IMR-90 (cell line): Measurements from ENCODE around the gene IKBKE. TPM values are rescaled to one million over a fixed set of nuclear protein-coding genes. Genes with fewer than 3 reads are reported as not detected.

ENCODE experiments used
- ATAC-seq: fragments of 200-7000 bp; cut with Tn5 transposase; 2 replicates; pipeline ENCODE4 v1.9.1; 2020; ENCODE audit warnings: low read depth, mild to moderate bottlenecking, moderate library complexity
- BruUV-seq: library from RNA; stranded (reverse); fragments of 400-500 nt; replicated peaks from 2 replicates; lab custom pipeline; 2021; lab: Mats Ljungman, UMichigan
- CTCF ChIA-PET: fragments of 300-600 bp; formaldehyde crosslinking; extraction: SDS; loops from one replicate; lab custom pipeline; 2021; ENCODE audit warnings: antibody characterized with exemption; lab: Yijun Ruan, JAX
- POLR2A ChIA-PET: fragments of 300-600 bp; sonication (Branson Sonifier 250); formaldehyde crosslinking; loops from one replicate; lab custom pipeline; 2022; ENCODE audit warnings: antibody characterized with exemption; ENCODE audit not compliant: unreplicated experiment; lab: Charles Lee
- DNase-seq: peaks from one replicate; pipeline ENCODE4 v3.0.0; 2013
- H2AFZ ChIP-seq: replicated peaks from 2 replicates; pipeline ENCODE3; 2013; ENCODE audit warnings: low read length, mild to moderate bottlenecking; ENCODE audit not compliant: poor library complexity
- H2AK5ac ChIP-seq: 2 replicates; pipeline ENCODE4 v1.6.1; 2013; ENCODE audit warnings: low read depth, low read length, inconsistent platforms
- H2AK9ac ChIP-seq: replicated peaks from 2 replicates; pipeline ENCODE3; 2013; ENCODE audit warnings: mild to moderate bottlenecking, low read depth, low read length, moderate library complexity; ENCODE audit not compliant: poor library complexity
- H2BK120ac ChIP-seq: 2 replicates; pipeline ENCODE4 v1.6.1; 2013; ENCODE audit warnings: low read depth, low read length, inconsistent platforms
- H2BK15ac ChIP-seq: 3 replicates; pipeline ENCODE4 v1.6.1; 2013; ENCODE audit warnings: low read depth, low read length, inconsistent platforms
- H2BK20ac ChIP-seq: 2 replicates; pipeline ENCODE4 v1.6.1; 2013; ENCODE audit warnings: low read depth, mild to moderate bottlenecking, inconsistent platforms, low read length, moderate library complexity
- H2BK5ac ChIP-seq: 2 replicates; pipeline ENCODE4 v1.6.1; 2013; ENCODE audit warnings: mild to moderate bottlenecking, low read depth, low read length, inconsistent platforms; ENCODE audit not compliant: poor library complexity, severe bottlenecking
- H3K14ac ChIP-seq: replicated peaks from 2 replicates; pipeline ENCODE4 v1.6.1; 2013; ENCODE audit warnings: low read depth, low read length, inconsistent platforms
- H3K18ac ChIP-seq: 2 replicates; pipeline ENCODE4 v1.6.1; 2013; ENCODE audit warnings: low read depth, low read length, control low read depth
- H3K23ac ChIP-seq: 2 replicates; pipeline ENCODE4 v1.6.1; 2013; ENCODE audit warnings: low read depth, low read length, inconsistent platforms
- H3K27ac ChIP-seq: 2 replicates; pipeline ENCODE4 v1.5.1; 2013; ENCODE audit warnings: mild to moderate bottlenecking, control low read depth, low read length; ENCODE audit not compliant: insufficient read depth
- H3K27me3 ChIP-seq: 2 replicates; pipeline ENCODE4 v1.6.1; 2013; ENCODE audit warnings: low read length; ENCODE audit not compliant: control insufficient read depth, insufficient read depth
- H3K36me3 ChIP-seq: 2 replicates; pipeline ENCODE4 v1.6.1; 2013; ENCODE audit warnings: low read length, mixed read lengths; ENCODE audit not compliant: control insufficient read depth, insufficient read depth
- H3K4ac ChIP-seq: 2 replicates; pipeline ENCODE4 v1.6.1; 2013; ENCODE audit warnings: low read depth, low read length, inconsistent platforms
- H3K4me1 ChIP-seq: 2 replicates; pipeline ENCODE4 v1.6.1; 2013; ENCODE audit warnings: low read length, mixed read lengths; ENCODE audit not compliant: control insufficient read depth, insufficient read depth
- H3K4me2 ChIP-seq: 2 replicates; pipeline ENCODE4 v1.6.1; 2013; ENCODE audit warnings: low read depth, mild to moderate bottlenecking, control low read depth, low read length, moderate library complexity
- H3K4me3 ChIP-seq: 2 replicates; pipeline ENCODE4 v1.5.1; 2013; ENCODE audit warnings: low read depth, mild to moderate bottlenecking, control low read depth, low read length, moderate library complexity; ENCODE audit not compliant: insufficient read depth
- H3K56ac ChIP-seq: 2 replicates; pipeline ENCODE4 v1.6.1; 2013; ENCODE audit warnings: low read length, inconsistent platforms; ENCODE audit not compliant: insufficient read depth; ENCODE audit errors: extremely low read depth
- H3K79me1 ChIP-seq, 2 experiments: 2 replicates each; pipeline ENCODE4 v1.6.1; 2013; ENCODE audit warnings: low read length in 2 of 2, inconsistent platforms in 1 of 2, low read depth in 1 of 2
- H3K9ac ChIP-seq: 2 replicates; pipeline ENCODE4 v1.6.1; 2013; ENCODE audit warnings: low read depth, low read length, control low read depth
- H3K9me1 ChIP-seq: 2 replicates; pipeline ENCODE4 v1.6.1; 2013; ENCODE audit warnings: low read length, inconsistent platforms; ENCODE audit not compliant: insufficient read depth
- H3K9me3 ChIP-seq: 2 replicates; pipeline ENCODE4 v1.6.1; 2013; ENCODE audit warnings: low read length; ENCODE audit not compliant: control insufficient read depth, insufficient read depth
- H4K20me1 ChIP-seq: 2 replicates; pipeline ENCODE4 v1.6.1; 2013; ENCODE audit warnings: low read length, inconsistent platforms; ENCODE audit not compliant: insufficient read depth
- H4K5ac ChIP-seq: 2 replicates; pipeline ENCODE4 v1.6.1; 2013; ENCODE audit warnings: mild to moderate bottlenecking, low read depth, low read length, control low read depth
- H4K8ac ChIP-seq, 2 experiments: 2 replicates each; pipeline ENCODE4 v1.6.1; 2013; ENCODE audit warnings: low read depth in 2 of 2, low read length in 2 of 2, control low read depth in 1 of 2, inconsistent platforms in 1 of 2
- H4K91ac ChIP-seq: 2 replicates; pipeline ENCODE4 v1.6.1; 2013; ENCODE audit warnings: low read depth, low read length, inconsistent platforms; ENCODE audit not compliant: insufficient read depth
- MAFK ChIP-seq: IDR thresholded peaks from 2 replicates; pipeline ENCODE4 v1.6.1; 2012; ENCODE audit warnings: low read depth, low read length, improper control_type of control experiment
- POLR2A ChIP-seq: IDR thresholded peaks from 2 replicates; pipeline ENCODE4 v1.6.1; 2012; ENCODE audit warnings: mild to moderate bottlenecking, low read depth, low read length
- RAD21 ChIP-seq: IDR thresholded peaks from 2 replicates; pipeline ENCODE4 v1.6.1; 2012; ENCODE audit warnings: low read length, improper control_type of control experiment
- RFX5 ChIP-seq: IDR thresholded peaks from 2 replicates; pipeline ENCODE4 v1.8.0; 2012; ENCODE audit warnings: low read depth, mild to moderate bottlenecking, low read length, moderate library complexity
- SMC3 ChIP-seq: fragments of 150-350 bp; IDR thresholded peaks from 2 replicates; pipeline ENCODE4 v1.6.1; 2016; ENCODE audit warnings: low read depth, mild to moderate bottlenecking, antibody characterized with exemption, low read length, moderate library complexity
- WGBS, 2 experiments: methylation state at CpG; one replicate each; pipeline versions ENCODE4 v1.1.5 to v1.1.7; 2013; ENCODE audit warnings: missing lambda C conversion rate in 2 of 2; ENCODE audit not compliant: insufficient read length in 1 of 2; ENCODE audit errors: extremely low coverage in 2 of 2; 5-methylcytosine and 5-hydroxymethylcytosine counted together
- dilution Hi-C: fragments of 300-500 bp; cut with HindIII; formaldehyde crosslinking; loops from one replicate; pipeline ENCODE4 v1.14.3; 2018; ENCODE audit warnings: low sequenced_read_pairs; ENCODE audit not compliant: unreplicated experiment
- in situ Hi-C: fragments of 300-500 bp; cut with MboI; formaldehyde crosslinking; loops from 3 replicates; pipeline ENCODE4 v1.14.3; 2019; ENCODE audit warnings: low sequenced_read_pairs, inconsistent platforms, mixed read lengths
- intact Hi-C: fragments of 100-400 bp; cut with micrococcal nuclease; formaldehyde crosslinking; loops from 2 replicates; pipeline ENCODE4 v1.10.0; 2022
- polyA plus RNA-seq, 3 experiments: library from polyadenylated mRNA; depleted of rRNA; stranded (reverse); fragments of >200 nt; gene quantifications; 2 replicates each; pipeline ENCODE4 v1.2.3, GENCODE V29; 2012; ENCODE audit warnings: low replicate concordance in 1 of 3
- total RNA-seq: library from RNA; depleted of rRNA; stranded (reverse); fragments of >200 nt; gene quantifications from 2 replicates; pipeline ENCODE4 v1.2.3, GENCODE V29; 2012

Gene IKBKE
- total and polyA plus RNA-seq, 2 of the 4 experiments (the other 2 are of a cell fraction), result 20.3 to 24.0 TPM

GRCh38 chr1:206457408-206458120, 12.7 kb upstream of the IKBKE start:
- DNase-seq (peak; percentile 23), ATAC-seq (no peak)
- Histone ChIP-seq H3K14ac (peak overlapping the region; percentile 8; the same call in 1 of the 2 replicates), H2BK5ac (no peak overlapping the region), H2BK15ac (no peak overlapping the region), H3K4me1 (peaks cover 9% of the 10 kb centered on the region), H3K9me3 (no peaks in the 10 kb centered on the region), H2AK5ac (peak overlapping the region; percentile 35; the same call in 1 of the 2 replicates), H3K36me3 (peaks cover 40% of the 10 kb centered on the region), H3K18ac (no peak overlapping the region), H4K5ac (no peak overlapping the region), H4K20me1 (no peaks in the 10 kb centered on the region), H3K4me3 (no peak overlapping the region), H4K8ac (no peak overlapping the region), H4K91ac (no peak overlapping the region), H3K4ac (peak overlapping the region; percentile 47), H2BK120ac (peak overlapping the region; percentile 45; the same call in 1 of the 2 replicates), H2AFZ (peak overlapping the region; percentile 24), H3K9me1 (peaks cover 12% of the 10 kb centered on the region), H3K56ac (no peak overlapping the region), H3K79me1 (peaks cover 0 to 4% of the 10 kb centered on the region in 2 experiments; a peak in 1 of 4 replicates), H3K9ac (no peak overlapping the region), H3K27ac (no peak overlapping the region), H2AK9ac (peak overlapping the region; percentile 76), H3K23ac (no peak overlapping the region), H2BK20ac (no peak overlapping the region), H3K27me3 (no peaks in the 10 kb centered on the region), H3K4me2 (no peak overlapping the region)
- intact Hi-C loops (no loop called here), dilution Hi-C loops (no loop called here), in situ Hi-C loops (no loop called here)
- CTCF ChIA-PET, result no interaction called here
- POLR2A ChIA-PET, result no interaction called here
- 83% methylated on average over 4 of the region's 6 CpGs; no CpG with 5 or more reads in 1 of the 2 experiments for WGBS, 2 experiments
- TF ChIP-seq RAD21, result no peak
- no peak for TF ChIP-seq SMC3
- no peak for TF ChIP-seq POLR2A
- no peak for TF ChIP-seq RFX5
- TF ChIP-seq MAFK, result peak; percentile 52; the same call in 1 of the 2 replicates
- no TSS peak for BruUV-seq
